GM13977 (cell line): ENCODE data around the gene GRAP2.
"Not testable (repeated sequence)": the region's sequence is repeated elsewhere in the genome, so short reads cannot be mapped to it uniquely, and the experiment has no call there.

Source experiments
- DNase-seq: peaks from one replicate; pipeline ENCODE4 v3.0.0; 2012; ENCODE audit warnings: low spot score
- in situ Hi-C: fragments of 300-500 bp; cut with MboI; formaldehyde crosslinking; loops from one replicate; pipeline ENCODE4 v1.12.0; 2022; ENCODE audit warnings: low sequenced_read_pairs, low pct_unique_long_range_greater_than_20kb, mixed read lengths, inconsistent platforms; ENCODE audit not compliant: unreplicated experiment
- TF ChIP-seq, protein P1 (sequence below): IDR thresholded peaks from 2 replicates; pipeline ENCODE4 v1.5.1; 2012; ENCODE audit warnings: mild to moderate bottlenecking, control low read depth; ENCODE audit not compliant: insufficient read depth; ENCODE audit errors: extremely low read depth, missing control alignments

The GRAP2 gene

DNA sequence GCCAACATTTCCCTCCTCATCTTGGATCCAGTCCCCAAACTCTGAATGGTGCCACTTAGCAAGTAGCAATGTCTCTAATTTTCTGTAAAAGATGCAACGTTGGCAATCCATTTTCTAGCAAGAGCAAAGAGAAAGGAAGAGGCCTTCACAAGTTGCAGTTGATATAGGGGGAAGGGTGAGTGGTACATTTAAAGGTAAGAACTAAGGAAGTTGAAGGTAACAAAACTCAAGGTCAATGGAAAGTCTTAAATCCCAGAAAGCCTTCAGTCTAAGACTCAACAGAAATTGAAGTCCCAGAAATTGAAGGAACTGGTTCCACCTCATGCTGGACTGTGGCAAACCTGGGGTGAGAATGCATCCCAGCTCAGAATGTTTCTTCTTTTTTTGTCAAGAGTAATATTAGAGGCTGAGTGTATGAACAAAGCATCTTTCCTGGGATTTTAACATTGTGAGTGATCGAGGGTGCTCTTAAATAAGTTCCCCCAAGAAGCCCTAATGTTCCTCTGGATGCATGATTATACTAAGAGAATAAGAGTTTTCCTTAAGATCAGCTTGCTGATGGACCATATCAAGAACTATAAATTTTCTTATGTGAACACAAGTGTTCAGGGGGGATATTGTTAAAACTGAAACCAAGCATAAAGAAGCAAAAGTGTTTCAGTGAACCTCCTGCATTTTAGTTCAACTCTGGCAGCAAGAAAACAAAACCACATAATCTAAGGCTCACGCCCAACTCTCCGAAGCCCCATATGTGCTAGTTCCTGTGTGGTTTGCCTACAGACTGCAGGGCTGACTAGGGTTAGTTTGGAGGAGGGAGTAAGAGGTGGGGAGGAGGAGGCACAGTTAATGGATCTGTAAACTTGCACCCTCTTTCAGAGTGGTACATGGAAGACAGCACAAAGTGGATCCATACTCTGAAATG is at the start of gene GRAP2:
TSS of gene GRAP2 (plus strand) at position 779 of the 922 bp plus-strand sequence. CDS start 46,023 bp downstream, outside the sequence.
- TF ChIP-seq, protein P1, sequence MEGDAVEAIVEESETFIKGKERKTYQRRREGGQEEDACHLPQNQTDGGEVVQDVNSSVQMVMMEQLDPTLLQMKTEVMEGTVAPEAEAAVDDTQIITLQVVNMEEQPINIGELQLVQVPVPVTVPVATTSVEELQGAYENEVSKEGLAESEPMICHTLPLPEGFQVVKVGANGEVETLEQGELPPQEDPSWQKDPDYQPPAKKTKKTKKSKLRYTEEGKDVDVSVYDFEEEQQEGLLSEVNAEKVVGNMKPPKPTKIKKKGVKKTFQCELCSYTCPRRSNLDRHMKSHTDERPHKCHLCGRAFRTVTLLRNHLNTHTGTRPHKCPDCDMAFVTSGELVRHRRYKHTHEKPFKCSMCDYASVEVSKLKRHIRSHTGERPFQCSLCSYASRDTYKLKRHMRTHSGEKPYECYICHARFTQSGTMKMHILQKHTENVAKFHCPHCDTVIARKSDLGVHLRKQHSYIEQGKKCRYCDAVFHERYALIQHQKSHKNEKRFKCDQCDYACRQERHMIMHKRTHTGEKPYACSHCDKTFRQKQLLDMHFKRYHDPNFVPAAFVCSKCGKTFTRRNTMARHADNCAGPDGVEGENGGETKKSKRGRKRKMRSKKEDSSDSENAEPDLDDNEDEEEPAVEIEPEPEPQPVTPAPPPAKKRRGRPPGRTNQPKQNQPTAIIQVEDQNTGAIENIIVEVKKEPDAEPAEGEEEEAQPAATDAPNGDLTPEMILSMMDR: no peak
- peak; percentile 48 for DNase-seq
- in situ Hi-C loops: no loop called here

DNA sequence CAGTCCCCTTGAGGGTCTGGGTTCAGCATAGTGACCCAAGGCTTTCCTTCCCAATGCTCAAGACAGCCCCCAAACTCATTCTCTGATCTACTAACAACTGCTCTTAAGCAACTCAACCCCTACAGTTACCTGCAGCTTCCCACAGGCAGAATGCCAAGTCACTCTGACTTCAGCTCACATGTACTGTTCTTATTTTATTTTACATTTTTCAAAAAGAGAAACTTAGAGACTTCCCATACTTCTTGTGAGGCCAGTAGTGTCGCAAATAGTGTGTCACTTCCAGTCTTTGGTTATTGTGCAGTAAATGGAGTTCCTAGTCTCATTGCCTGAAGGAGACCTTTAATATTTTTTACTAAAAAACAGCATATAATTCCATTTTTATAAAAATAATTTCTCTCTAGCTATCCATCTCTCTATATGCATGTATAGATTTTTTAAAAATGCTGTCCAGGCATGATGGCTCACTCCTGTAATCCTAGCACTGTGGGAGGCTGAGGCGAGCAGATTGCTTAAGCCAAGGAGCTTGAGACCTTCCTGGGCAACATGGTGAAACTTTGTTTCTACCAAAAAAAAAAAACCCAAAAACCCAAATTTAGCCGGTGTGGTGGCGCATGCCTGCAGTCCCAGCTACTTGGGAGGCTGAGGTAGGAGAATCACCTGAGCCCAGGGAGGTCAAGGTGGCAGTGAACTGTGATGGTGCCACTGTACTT is 49.1 kb upstream of the GRAP2 start:
- TF ChIP-seq, protein P1: no peak
- DNase-seq: no peak
- in situ Hi-C loops: no loop called here

GRCh38 chr22:39852799-39853198 is 48.1 kb upstream of the GRAP2 start:
- in situ Hi-C loops: no loop called here
- TF ChIP-seq, protein P1: no peak
- no peak for DNase-seq

DNA sequence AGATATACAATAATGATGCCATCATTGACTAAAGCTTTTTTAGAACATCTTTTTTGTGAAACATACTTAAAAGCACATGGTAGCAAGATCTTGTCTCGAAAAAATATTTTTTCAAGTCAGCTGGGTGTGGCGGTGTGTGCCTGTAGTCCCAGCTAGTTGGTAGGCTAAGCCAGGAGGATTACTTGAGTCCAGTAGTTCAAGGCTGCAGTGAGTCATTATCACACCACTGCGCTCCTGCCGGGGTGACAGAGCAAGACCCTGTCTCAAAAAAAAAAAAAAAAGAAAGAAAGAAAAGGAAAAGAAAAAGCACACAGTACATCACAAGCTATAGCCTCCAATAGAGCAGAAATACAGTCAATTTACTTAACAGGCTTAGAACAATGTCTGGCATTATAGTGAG is 44.3 kb upstream of the GRAP2 start:
- in situ Hi-C loops: no loop called here
- TF ChIP-seq, protein P1: no peak
- no peak for DNase-seq

- in situ Hi-C loops: no loop called here
- TF ChIP-seq, protein P1: no peak
- DNase-seq: peak; percentile 55
These were observed 40.8 kb upstream of the GRAP2 start for GRCh38 chr22:39859903-39860588.

- no peak for DNase-seq
- in situ Hi-C loops: no loop called here
- TF ChIP-seq, protein P1: no peak
These were observed 32.1 kb upstream of the GRAP2 start for GRCh38 chr22:39868741-39869140.

- DNase-seq, in situ Hi-C loops: not testable (repeated sequence)
These were observed 31.1 kb upstream of the GRAP2 start for GRCh38 chr22:39869797-39870196.
